HG03175 (cell line): ENCODE measurements around the gene PCDHB3.
"Not testable (repeated sequence)": the region's sequence is repeated elsewhere in the genome, so short reads cannot be mapped to it uniquely, and the experiment has no call there.

ENCODE experiments used
- ATAC-seq: cut with Tn5 transposase; IDR thresholded peaks from one replicate; pipeline ENCODE4 v1.9.1; 2021; ENCODE audit warnings: mild to moderate bottlenecking, moderate library complexity; ENCODE audit not compliant: unreplicated experiment

PCDHB3 gene

DNA sequence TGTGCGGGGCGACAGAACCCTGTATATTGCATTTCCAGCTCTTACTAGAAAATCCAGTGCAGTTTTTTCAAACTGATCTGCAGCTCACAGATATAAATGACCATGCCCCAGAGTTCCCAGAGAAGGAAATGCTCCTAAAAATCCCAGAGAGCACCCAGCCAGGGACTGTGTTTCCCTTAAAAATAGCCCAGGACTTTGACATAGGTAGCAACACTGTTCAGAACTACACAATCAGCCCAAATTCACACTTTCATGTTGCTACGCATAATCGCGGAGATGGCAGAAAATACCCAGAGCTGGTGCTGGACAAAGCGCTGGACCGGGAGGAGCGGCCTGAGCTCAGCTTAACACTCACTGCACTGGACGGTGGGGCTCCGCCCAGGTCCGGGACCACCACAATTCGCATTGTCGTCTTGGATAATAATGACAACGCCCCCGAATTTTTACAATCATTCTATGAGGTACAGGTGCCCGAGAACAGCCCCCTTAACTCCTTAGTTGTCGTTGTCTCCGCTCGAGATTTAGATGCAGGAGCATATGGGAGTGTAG, 35.5 kb downstream of the PCDHB3 start:
- no peak for ATAC-seq

- ATAC-seq: not testable (repeated sequence)
Measured at GRCh38 chr5:141137346-141137745, 37.1 kb downstream of the PCDHB3 start.

DNA sequence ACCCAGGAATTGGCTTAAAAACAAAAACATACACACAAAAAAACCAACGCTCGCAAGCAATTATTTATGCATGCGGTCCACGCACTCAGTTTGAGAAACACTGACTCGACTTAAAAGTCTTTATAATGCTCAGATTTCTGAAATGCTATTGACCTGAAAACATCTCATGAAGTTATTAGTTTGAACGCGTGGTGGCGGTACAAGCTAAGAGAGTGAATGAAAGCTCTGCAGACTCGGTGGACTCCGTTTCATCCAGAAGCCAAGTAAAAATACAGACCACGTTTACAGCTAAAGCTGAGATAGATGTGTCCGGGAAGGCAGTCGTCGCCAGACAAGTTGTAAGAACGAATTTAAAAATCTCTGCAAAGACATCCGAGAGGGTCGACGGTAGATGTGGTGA, 49.5 kb downstream of the PCDHB3 start, which contains the start of gene PCDHB6:
Gene PCDHB6 (plus strand): TSS at position 246 of the 400 bp plus-strand sequence. CDS start 201 bp downstream, outside the sequence.
- ATAC-seq: no peak

GRCh38 chr5:141150224-141150992, 50.1 kb downstream of the PCDHB3 start:
- ATAC-seq: no peak

GRCh38 chr5:141150993-141151325, 50.7 kb downstream of the PCDHB3 start:
- no peak for ATAC-seq

DNA sequence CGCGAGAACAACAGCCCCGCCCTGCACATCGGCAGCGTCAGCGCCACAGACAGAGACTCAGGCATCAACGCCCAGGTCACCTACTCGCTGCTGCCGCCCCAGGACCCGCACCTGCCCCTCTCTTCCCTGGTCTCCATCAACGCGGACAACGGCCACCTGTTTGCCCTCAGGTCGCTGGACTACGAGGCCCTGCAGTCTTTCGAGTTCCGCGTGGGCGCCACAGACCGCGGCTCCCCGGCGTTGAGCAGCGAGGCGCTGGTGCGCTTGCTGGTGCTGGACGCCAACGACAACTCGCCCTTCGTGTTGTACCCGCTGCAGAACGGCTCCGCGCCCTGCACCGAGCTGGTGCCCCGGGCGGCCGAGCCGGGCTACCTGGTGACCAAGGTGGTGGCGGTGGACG, 51.4 kb downstream of the PCDHB3 start:
- ATAC-seq: not testable (repeated sequence)

- not testable (repeated sequence) for ATAC-seq
Measured at GRCh38 chr5:141152096-141152495, 51.8 kb downstream of the PCDHB3 start.
